Stimulated activated CD4-positive, alpha-beta T cell treated with anti-CD3 and anti-CD28 coated beads, Interleukin-12 subunit alpha, Interleukin-12 subunit beta, amount 100 ng/mL, for 24 hours (primary cell): ENCODE measurements around the gene PASK.

Source experiments
- DNase-seq, 2 experiments: peaks; one replicate each; pipeline ENCODE4 v3.0.0-alpha.2; 2020; ENCODE audit warnings: low read depth in 2 of 2

The PASK gene

GRCh38 chr2:241126771-241127202 lies 22.5 kb downstream of the PASK start:
- no peak for DNase-seq

DNA sequence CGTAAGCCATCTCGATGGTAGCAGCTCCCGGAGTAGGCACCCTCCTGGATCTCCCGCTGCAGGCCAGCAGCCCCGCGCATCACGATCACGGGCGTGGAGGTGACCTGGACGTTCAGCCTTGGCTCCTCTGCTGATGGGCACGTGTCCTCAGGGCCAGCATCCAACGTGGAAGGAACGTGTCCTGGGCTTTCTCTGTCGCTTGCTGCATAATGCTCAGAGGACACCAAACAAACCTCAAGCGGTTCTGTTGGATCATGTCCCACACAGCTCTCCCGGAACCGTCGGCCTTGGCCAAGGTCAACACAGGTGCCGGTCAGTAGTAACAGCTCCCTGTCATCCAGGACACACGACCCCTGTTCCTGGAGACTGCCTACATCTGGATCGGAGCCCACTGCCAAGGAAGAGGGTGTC lies 23.1 kb downstream of the PASK start:
- DNase-seq, result no peak

DNA sequence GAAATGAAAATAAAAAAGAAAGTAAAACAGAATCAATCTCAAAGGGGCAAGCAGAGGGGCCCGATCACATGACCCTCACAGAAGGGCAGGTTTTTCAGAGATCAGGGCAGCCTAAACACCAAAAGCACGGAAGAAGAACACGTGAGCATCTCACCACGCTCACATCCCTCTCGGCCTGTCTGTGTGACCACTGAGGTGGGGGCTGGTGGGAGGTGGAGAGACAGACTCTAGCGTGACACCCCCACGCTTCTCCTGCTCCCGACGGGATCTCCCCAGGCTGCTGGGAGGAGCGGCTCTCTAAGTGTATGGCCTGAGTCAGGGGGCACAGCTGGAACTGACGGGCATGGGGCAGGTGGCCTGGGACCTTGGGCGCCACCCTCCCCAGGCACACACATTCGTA lies 23.6 kb downstream of the PASK start:
- no peak for DNase-seq

GRCh38 chr2:241123816-241124536 lies 25.3 kb downstream of the PASK start:
- DNase-seq, result no peak

- DNase-seq, result no peak
These were observed 26.8 kb downstream of the PASK start for GRCh38 chr2:241122376-241123002.

DNA sequence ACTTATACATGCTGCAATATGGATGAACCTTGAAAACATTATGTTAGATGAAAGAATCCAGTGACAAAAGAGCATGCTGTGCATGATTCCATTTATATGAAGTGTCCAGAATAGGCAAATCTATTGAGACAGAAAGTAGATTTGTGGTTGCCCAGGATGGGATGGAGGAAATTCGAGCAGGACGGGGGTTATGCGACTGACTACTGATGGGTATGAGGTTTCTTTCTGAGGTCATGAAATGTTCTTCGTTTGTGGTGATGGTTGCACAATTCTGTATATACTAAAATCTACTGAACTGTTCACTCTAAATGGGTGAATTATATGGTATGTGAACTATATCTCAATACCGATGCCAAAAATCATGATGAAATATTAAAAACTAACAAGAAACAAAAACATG lies 28.3 kb downstream of the PASK start:
- DNase-seq, result no peak

DNA sequence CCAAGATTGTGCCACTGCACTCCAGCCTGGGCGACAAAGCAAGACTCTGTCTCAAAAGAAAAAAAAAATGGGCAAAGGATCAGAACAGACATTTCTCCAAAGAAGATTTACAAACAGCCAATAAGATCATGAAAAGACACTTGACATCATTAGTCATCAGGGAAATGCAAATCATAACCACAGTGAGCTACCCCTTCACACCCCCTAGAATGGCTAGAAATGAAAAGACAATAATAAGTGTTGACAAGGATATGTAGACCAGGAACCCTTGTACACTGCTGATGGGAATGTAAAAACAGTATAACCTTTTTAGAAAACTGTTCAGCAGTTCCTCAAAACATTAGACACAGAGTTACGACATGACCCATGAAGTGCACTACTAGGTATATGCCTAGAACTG lies 28.8 kb downstream of the PASK start:
- DNase-seq, result no peak

GRCh38 chr2:241118737-241119505 lies 30.4 kb downstream of the PASK start:
- DNase-seq, result no peak

DNA sequence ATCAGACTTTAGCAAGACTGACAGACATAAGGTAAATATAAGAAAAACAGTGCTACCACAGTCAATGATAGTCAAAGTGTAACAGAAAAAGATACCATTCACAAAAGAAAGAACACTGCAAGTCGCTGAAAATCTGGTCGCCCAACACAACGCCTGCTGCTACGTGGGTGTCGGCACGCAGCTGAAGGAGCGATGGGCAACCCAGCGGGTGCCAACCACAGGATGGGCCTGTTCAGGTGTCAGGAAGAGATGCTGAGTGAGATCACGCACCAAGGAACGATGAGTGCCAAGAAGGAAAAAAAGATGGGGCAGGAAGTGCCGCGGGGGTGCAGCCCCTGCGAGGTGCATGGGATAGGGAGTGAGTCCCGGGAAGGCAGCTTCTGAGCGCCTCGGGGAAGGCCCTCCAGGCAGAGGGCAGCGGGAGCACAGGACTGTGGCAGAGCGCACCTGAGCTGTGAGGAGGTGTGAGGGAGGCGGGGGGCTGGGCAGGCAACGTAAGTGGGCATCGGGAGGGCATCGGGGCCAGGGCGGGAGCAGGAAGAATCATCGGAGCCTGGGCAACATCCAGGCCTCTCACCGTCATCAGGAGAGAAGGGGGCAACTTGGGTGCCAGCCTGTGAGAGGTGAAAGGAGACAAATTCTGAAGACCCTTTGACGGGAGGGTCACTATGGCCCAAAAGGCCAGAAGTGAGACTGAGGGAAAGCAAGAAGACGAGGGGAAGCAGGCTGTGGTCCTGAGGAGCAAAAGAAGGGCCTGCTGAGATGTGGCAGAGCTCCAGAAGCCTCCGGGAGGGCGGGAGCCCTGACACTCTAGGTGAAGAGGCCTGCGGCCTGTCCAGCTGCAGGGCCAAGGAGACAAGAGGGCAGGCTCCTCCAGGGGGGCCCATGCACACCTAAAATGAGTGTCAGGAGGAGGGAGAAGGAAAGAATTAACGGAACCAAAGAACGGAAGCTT lies 32.4 kb downstream of the PASK start:
- no peak for DNase-seq

DNA sequence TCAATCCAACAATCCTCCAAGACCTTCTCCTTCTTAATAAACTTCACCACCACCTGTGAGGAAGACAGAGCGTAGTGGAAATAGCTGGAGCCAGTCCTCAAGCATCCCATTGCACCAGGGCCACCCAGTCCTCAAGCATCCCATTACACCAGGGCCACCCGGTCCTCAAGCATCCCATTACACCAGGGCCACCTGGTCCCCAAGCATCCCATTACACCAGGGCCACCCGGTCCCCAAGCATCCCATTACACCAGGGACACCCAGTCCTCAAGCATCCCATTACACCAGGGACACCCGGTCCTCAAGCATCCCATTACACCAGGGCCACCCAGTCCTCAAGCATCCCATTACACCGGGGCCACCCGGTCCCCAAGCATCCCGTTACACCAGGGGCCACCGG lies 33.9 kb downstream of the PASK start:
- no peak for DNase-seq

GRCh38 chr2:241114836-241115235 lies 34.4 kb downstream of the PASK start:
- no peak for DNase-seq

DNA sequence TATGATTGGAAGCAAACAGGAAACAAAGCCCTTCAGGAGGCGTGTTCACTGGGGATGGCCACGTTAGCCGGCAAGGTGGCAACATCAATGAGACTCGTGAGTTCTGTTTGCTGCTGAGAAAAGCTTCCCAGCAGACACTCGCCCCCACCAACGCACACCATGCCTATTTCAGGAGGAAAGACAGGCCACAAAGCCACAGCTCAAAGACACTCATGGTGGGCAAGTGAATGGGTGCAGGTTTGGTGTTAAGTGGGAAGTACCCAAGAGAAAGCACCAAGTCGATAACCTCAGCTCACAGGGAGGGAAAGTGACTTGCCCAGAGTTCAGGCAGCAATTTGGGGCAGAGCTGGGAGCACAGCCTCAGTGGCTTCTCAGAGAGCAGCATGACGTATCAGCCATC lies 36.7 kb downstream of the PASK start:
- no peak for DNase-seq

- no peak for DNase-seq
These were observed 37.2 kb downstream of the PASK start for GRCh38 chr2:241112046-241112445.

DNA sequence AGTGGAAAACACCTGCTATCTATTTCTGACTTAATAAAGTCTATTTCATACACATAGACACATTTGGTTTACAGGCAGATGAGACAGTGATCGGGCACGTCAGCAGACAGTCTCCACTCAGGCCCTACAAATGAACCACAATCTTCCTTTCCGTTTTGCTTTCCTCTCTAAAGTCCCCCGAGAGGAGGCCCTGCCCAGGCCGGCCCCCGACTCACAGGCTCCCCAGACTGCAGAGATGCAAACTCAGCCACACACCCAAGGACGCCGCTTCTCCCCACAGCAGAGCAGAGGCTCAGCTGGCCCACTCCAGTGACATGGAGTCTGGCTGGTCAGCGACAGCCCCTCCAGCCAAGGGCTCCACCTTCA lies 37.8 kb downstream of the PASK start:
- no peak for DNase-seq

GRCh38 chr2:241110607-241111439 lies 38.4 kb downstream of the PASK start:
- no peak for DNase-seq

DNA sequence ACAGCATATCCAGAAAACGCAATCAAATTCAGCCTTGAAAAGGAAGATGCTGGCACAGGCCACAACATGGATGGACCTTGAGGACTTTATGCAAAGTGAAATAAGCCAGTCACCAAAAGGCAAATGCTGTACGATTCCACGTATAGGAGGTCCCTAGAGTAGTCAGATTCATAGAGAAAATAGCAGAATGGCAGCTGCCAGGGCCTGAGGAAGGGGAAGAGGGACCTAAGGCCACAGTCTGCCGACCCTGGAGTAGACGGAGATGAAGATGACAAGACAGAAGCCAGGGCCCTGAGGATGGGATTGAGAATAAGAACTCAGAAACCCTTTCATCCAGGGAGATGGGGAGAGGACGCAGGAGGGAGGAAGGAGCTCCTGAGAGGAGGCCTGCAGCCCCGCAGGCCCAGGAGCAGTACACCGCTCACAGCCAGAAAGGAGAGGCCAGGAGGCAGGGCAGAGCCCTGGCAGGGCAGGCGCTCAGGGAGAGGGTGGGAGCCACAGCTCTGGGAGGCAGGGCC lies 39.1 kb downstream of the PASK start:
- no peak for DNase-seq

DNA sequence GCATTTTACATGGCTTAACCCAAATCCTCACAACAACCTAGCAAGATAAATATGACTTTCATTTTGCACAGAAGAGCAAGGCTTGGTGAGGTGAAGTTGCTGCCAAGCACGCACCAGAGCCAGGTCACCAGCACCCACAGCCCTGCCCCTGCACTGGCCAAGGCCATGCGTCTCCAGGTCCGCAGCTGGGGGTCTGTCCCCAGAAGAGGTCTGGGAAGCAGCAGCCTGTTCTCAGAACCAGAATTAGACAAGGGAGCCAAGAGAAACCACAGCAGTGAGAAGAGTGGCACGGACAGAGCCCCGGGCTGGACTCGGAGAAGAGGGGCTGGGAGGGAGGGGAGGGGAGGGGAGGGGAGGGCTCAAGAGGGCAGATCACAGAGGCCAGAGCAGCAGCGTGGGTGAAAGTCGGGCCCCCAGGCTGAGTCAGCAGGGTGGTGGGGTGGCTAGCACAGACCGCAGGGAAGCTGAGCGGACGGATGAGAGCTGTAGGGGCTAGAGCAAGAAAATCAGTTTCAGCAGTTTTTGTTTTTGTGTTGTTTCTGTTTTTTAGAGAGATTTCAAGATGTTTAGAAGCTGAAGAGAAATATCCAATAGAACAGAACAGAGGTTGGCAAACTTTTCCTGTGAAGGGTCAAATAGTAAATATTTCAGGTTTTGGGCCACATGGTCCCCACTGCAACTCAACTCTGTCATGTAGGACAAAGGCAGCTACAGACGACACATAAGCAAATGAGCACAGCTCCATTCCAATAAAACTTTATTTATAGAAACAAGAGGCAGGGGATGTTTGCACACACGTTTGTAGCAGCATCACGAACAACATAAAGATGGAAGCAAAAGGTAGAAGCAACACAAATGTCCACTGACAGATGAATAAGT lies 39.8 kb downstream of the PASK start:
- DNase-seq, result no peak

- DNase-seq, result no peak
These were observed 40.7 kb downstream of the PASK start for GRCh38 chr2:241108271-241109209.
